Heart left ventricle (tissue), 13 donors: ENCODE measurements around the gene HSD11B1.

Source experiments
- CTCF ChIP-seq, 12 donors: fragments of 200-600 bp; sonication (generic) in 4 of 12; IDR thresholded peaks; one replicate each; pipeline versions ENCODE4 v1.5.0 to v1.8.0; 2018 to 2022; ENCODE audit warnings: antibody characterized with exemption in 12 of 12, mild to moderate bottlenecking in 5 of 12
- POLR2A ChIP-seq, 2 donors: fragments of 450-650 bp; IDR thresholded peaks; one replicate each; pipeline ENCODE4 v1.6.1; 2017; ENCODE audit warnings: antibody characterized with exemption in 2 of 2, mild to moderate bottlenecking in 2 of 2, moderate library complexity in 2 of 2
- donor health status: ischemic (EF 13 %, LVEDD 7.1; RV severe dilation, severe dysfunction).
- donor health status: DM: no; HTN: yes; CAD: no.
- donor health status: DM: no; HTN: no; CAD: no.
- donor health status: ischemic (EF 25% LVEDD 6.9; RV normal size, moderate dysfunction).
- donor health status: ischemic (EF 25% LVEDD 5.7; RV mildly dilated, moderate dysfunction).
- donor health status: ischemic (EF 35%, LVEDD 5.7; RV mildly dilated, moderate dysfunction).
- donor health status: nonischemic (EF 11% LVEDD 7.7; RV severe dilation, severe dysfunction).
- donor health status: DM: yes; HTN: yes; CAD: no.
- donor health status: PGD.
- donor health status: ischemic (EF 29% LVEDD 5.4; RV normal size, mild dysfunction).
- donor health status: nonischemic (EF 23%, LVEDD 6.1; RV moderate dilation, normal function).

DNA sequence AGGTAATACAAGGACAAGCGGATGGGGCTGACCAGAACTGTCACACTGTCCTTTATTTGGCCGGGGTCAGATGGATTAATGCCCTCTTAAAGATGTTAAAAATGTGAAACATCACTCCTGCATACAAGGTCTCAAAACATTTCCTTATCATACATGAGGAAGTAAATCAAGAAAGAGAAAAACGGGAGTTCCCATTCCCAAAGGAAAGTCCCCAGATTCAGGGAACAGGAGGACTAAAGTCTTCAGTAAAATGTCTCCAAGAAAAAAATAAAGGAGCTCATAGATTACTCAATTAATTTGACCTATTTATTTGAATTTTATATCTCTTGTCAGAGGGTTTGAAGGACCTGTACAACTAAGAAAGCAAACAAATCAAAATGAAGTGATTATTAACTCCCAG, 13.4 kb upstream of the HSD11B1 start:
- TF ChIP-seq CTCF (IDR thresholded peaks at IDR 0.05) (no peak), POLR2A (IDR thresholded peaks at IDR 0.05) (no peak)
